Sigmoid colon (tissue), 4 donors: ENCODE measurements around the gene KLHL22.

ENCODE experiments used
- CTCF ChIP-seq, 4 experiments: fragments of 450-650 bp in 3 of 4; fragments of 200-600 bp in 1 of 4; IDR thresholded peaks; one replicate each; pipeline ENCODE4 v1.5.1; 2016 to 2019; ENCODE audit warnings: antibody characterized with exemption in 4 of 4, mild to moderate bottlenecking in 3 of 4, moderate library complexity in 2 of 4
- POLR2A ChIP-seq, 2 donors: fragments of 450-650 bp; IDR thresholded peaks; one replicate each; pipeline ENCODE4 v1.6.1; 2016; ENCODE audit warnings: antibody characterized with exemption in 2 of 2, mild to moderate bottlenecking in 2 of 2, moderate library complexity in 2 of 2
- POLR2AphosphoS5 ChIP-seq, 4 donors: sonication (generic); formaldehyde crosslinking; IDR thresholded peaks; one replicate each; pipeline ENCODE4 v1.6.1; 2017; ENCODE audit warnings: antibody characterized with exemption in 4 of 4

DNA sequence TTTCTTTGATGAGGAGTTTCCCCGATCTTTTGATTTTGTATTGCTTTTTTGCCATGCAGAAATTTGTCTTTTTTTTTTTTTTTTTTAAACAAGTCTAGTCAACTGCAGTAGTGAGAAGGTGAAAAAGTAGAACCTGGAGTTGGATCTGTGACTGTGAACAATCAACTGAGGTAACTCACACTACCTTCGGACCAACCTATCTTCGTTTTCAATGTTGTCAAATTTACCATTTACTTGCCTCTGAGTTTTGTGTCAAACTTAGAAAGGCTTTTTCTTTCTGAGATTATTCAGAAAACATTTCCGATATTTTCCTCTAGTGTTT, 20.5 kb downstream of the KLHL22 start:
- TF ChIP-seq CTCF (IDR thresholded peaks at IDR 0.05), result no peak
- no peak for TF ChIP-seq POLR2AphosphoS5 (IDR thresholded peaks at IDR 0.05)
- TF ChIP-seq POLR2A (IDR thresholded peaks at IDR 0.05), result no peak
